ENCODE data around the gene BHLHA9. TPM values are rescaled to one million over a fixed set of nuclear protein-coding genes. Genes with fewer than 3 reads are reported as not detected.

The BHLHA9 gene
- total and polyA plus RNA-seq, 2 of the 8 experiments (the other 6 are each of a cell fraction or from before 2014, with no cell fraction given) = 0.29 to 0.34 TPM

DNA sequence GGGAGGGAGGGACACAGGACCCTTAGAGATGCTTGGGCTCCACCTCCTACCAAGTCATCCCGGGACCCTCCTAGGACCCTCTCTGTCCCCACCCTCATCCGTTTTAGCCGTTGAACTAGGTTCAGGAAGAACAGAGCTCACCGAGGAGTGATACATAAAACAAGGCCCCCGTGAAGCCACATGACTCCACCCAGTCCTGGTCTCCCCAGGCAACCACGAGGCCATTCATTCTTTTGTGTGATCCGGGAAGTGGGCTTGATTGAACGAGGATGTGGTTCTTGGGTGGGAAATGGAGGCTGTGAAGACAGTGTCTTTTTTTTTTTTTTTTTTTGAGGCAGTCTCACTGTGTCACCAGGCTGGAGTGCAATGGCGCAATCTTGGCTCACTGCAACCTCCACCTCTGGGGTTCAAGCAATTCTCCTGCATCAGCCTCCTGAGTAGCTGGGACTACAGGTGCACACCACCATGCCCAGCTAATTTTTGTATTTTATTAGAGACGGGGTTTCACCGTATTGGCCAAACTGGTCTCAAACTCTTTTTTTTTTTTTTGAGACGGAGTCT, 24.0 kb downstream of the BHLHA9 start:
- Histone ChIP-seq H4K91ac (replicated peaks; ENCODE audit: insufficient read length, low read length) (no peak overlapping the region), H2AK5ac (ENCODE audit: low read depth, low read length) (no peak overlapping the region), H4K8ac (ENCODE audit: extremely low read depth, insufficient read depth, low read length) (no peak overlapping the region), H3K4me2 (ENCODE audit: insufficient read depth in 1 of 2, low read depth in 2 of 2, low read length in 2 of 2) (no peak overlapping the region), H3K4ac (replicated peaks; ENCODE audit: insufficient read length, low read depth, low read length) (no peak overlapping the region), H3K4me3 (ENCODE audit: extremely low read depth in 1 of 4, insufficient read depth in 2 of 4, low read depth in 3 of 4, low read length in 4 of 4) (no peak overlapping the region), H4K5ac (ENCODE audit: insufficient read length, low read depth, low read length) (no peak overlapping the region), H3K23ac (ENCODE audit: insufficient read length) (no peak overlapping the region), H3K18ac (ENCODE audit: extremely low read depth, low read length) (no peak overlapping the region), H3K56ac (replicated peaks; ENCODE audit: insufficient read length, low read depth, low read length) (no peak overlapping the region), H2BK5ac (ENCODE audit: low read depth, low read length) (no peak overlapping the region), H3K27ac (ENCODE audit: low read depth, low read length) (no peak overlapping the region), H3K36me3 (ENCODE audit: control insufficient read depth in 2 of 4, insufficient read depth in 4 of 4, low read length in 3 of 4) (no peaks in the 10 kb centered on the region), H2BK15ac (ENCODE audit: low read length) (no peak overlapping the region), H2BK120ac (replicated peaks; ENCODE audit: low read depth, low read length) (no peak overlapping the region), H3K4me1 (replicated peaks in 1 of 4; ENCODE audit: control insufficient read depth in 3 of 4, insufficient read depth in 4 of 4, low read length in 3 of 4) (peaks cover 0 to 12% (median 5%) of the 10 kb centered on the region in 4 experiments; a peak in 4 of 7 replicates), H3K23me2 (ENCODE audit: low read depth, low read length) (peaks cover 3% of the 10 kb centered on the region; the same call in 1 of the 2 replicates), H3K9me3 (ENCODE audit: insufficient read depth in 2 of 2, low read depth in 1 of 2, low read length in 1 of 2) (peaks cover 5 to 7% of the 10 kb centered on the region in 2 experiments; a peak in 3 of 4 replicates), H2AFZ (ENCODE audit: low read length) (no peak overlapping the region), H3K27me3 (replicated peaks in 1 of 4; ENCODE audit: control insufficient read depth in 3 of 4, extremely low read depth in 1 of 4, insufficient read depth in 3 of 4, low read length in 3 of 4) (no peaks in the 10 kb centered on the region; a peak in 1 of 7 replicates), H3K79me2 (ENCODE audit: control insufficient read depth in 1 of 2, insufficient read depth in 2 of 2, low read length in 2 of 2) (no peaks in the 10 kb centered on the region), H3K14ac (ENCODE audit: insufficient read length) (no peak overlapping the region), H3K79me1 (ENCODE audit: low read depth, low read length) (no peaks in the 10 kb centered on the region), H3K9ac (replicated peaks in 1 of 4; ENCODE audit: extremely low read depth in 1 of 4, low read depth in 3 of 4, low read length in 3 of 4) (no peak overlapping the region), H2BK20ac (ENCODE audit: low read length) (no peak overlapping the region), H4K20me1 (replicated peaks in 1 of 2; ENCODE audit: control insufficient read depth in 1 of 2, insufficient read depth in 2 of 2, low read length in 2 of 2) (no peaks in the 10 kb centered on the region), H2BK12ac (ENCODE audit: low read depth, low read length) (no peak overlapping the region)
- 89% methylated on average over 10 of the region's 12 CpGs; no CpG with 5 or more reads in 1 of the 2 experiments for WGBS, 2 experiments (ENCODE audit: extremely low coverage in 1 of 2, insufficient coverage in 1 of 2, insufficient read length in 1 of 2, insufficient replicate concordance in 2 of 2, low coverage in 1 of 2, low lambda C conversion rate in 2 of 2, missing lambda C conversion rate in 1 of 2)
- ChIA-PET POLR2A (ENCODE audit: partially characterized antibody) (interaction anchor here (0.9 kb wide), 1 partner anchor 14 kb away, joined by 3 read pairs; the partner anchor contains the start of gene TRARG1), CTCF (ENCODE audit: partially characterized antibody) (interaction anchor here (0.6 to 1.1 kb wide), 3 partner anchors 24 to 698 kb away, joined by 3 to 4 read pairs (median 4); partner anchors contain the start of gene BHLHA9)
- no peak for DNase-seq (ENCODE audit: low read depth in 1 of 2, low spot score in 2 of 2)
- no peak for FAIRE-seq
- TF ChIP-seq RAD21 (IDR thresholded peaks at IDR 0.05 in 1 of 2, conservative IDR thresholded peaks at IDR 0.05 in 1 of 2; ENCODE audit: low read depth in 2 of 2, low read length in 2 of 2) (no peak), YY1 (IDR thresholded peaks at IDR 0.05; ENCODE audit: low read depth, low read length) (no peak), SIN3A (conservative IDR thresholded peaks at IDR 0.05 in 1 of 2, IDR thresholded peaks at IDR 0.05 in 1 of 2; ENCODE audit: low read depth in 1 of 2, low read length in 2 of 2) (no peak), SP4 (IDR thresholded peaks at IDR 0.05; ENCODE audit: low read length) (no peak), SIRT6 (IDR thresholded peaks at IDR 0.05; ENCODE audit: low read length) (no peak), POU5F1 (IDR thresholded peaks at IDR 0.05; ENCODE audit: low read depth, low read length) (no peak), SAP30 (IDR thresholded peaks at IDR 0.05; ENCODE audit: insufficient read depth, insufficient replicate concordance, low read length) (no peak), BACH1 (IDR thresholded peaks at IDR 0.05; ENCODE audit: low read length) (no peak), MAFK (IDR thresholded peaks at IDR 0.05; ENCODE audit: low read depth, low read length) (no peak), EZH2 (IDR thresholded peaks at IDR 0.05; ENCODE audit: low read depth, low read length, severe bottlenecking) (no peak), GTF2F1 (IDR thresholded peaks at IDR 0.05; ENCODE audit: borderline replicate concordance, low read depth, low read length) (no peak)
- TF ChIP-seq, protein P1, sequence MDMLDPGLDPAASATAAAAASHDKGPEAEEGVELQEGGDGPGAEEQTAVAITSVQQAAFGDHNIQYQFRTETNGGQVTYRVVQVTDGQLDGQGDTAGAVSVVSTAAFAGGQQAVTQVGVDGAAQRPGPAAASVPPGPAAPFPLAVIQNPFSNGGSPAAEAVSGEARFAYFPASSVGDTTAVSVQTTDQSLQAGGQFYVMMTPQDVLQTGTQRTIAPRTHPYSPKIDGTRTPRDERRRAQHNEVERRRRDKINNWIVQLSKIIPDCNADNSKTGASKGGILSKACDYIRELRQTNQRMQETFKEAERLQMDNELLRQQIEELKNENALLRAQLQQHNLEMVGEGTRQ (IDR thresholded peaks at IDR 0.05; ENCODE audit: low read length) = no peak
